GM21447 (cell line): ENCODE results near the gene DEFB114.
"Not testable (repeated sequence)": the region's sequence is repeated elsewhere in the genome, so short reads cannot be mapped to it uniquely, and the experiment has no call there.

Experiments used
- ATAC-seq: cut with Tn5 transposase; IDR thresholded peaks from one replicate; pipeline ENCODE4 v1.9.1; 2021; ENCODE audit not compliant: unreplicated experiment

The DEFB114 gene, protein sequence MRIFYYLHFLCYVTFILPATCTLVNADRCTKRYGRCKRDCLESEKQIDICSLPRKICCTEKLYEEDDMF

DNA sequence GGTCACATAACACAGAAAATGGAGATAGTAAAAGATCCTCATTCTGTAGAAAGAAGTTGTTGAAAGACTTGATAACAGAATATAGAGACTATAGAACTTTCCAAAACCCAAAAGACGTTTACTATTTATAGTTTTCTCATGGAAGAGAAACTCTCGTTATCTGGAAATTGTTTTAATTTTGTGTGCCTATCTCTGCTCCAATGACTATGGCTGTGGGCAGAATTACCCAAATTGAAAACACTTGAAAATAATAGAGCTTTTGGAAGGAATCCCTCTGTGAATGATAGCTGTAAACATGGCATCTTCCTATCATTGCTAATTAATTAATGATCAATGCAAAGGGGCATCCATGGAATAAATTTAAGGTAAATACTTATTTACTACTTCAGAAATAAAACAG, at the start of gene DEFB114:
Gene DEFB114, minus strand, starts transcription at position 101 of the 400 bp plus-strand sequence. Its CDS starts 59 bp downstream, at position 42.
- no peak for ATAC-seq

DNA sequence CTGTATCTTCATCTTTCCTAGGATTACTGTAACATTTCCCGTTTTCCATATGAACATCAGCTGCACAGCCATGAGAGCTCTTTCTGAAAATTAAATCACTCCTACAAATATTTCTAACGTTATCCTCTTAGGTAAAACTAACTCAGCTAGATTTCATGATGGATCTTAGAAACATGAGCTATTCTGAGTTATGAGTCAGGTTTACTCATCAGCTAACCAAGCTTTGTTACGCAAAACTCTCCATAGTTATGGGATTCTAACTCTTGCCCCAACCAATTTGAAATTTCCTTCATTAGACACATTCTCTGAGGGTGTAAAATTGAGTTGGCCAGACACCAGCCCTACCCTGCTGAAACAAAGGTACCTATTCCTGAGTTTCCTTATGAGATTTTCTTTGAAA, 43.9 kb upstream of the DEFB114 start:
- ATAC-seq = no peak

DNA sequence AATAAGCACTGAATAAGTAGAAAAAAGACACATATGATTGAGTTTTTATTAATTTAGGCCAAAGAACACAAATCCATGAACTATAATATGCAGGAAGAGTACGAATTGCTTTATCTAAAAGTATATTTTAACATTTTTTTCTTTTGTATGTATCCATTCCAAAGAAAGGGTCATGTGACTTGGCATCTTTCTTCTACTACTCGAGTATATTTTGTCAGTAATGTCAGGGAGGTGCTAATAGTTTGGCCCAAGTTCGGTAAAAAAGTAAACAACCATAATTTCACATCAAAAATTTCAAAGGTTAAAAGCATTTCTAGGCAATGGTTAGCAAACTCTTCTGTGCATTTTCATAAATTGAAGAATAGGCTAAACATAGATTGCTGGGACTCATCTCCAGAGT, 39.2 kb upstream of the DEFB114 start:
- no peak for ATAC-seq

DNA sequence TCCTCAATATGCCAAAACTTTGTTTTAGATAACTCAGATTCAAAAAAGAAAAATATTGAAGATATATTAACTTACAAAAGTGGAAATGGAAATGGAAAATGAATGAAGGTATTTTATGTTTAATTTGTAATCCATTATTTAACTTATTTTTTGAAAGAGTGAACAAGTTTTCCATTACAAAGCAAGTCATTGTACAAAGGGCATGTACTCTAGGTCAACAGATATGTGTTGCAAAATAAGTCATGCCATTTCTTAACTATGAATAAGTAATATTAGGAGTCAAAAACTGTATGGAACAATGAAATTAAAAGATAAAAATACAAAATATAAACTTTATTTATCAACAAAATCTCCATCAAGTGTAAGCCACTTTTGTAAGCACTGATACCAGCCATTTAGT, 31.3 kb upstream of the DEFB114 start:
- ATAC-seq = no peak

DNA sequence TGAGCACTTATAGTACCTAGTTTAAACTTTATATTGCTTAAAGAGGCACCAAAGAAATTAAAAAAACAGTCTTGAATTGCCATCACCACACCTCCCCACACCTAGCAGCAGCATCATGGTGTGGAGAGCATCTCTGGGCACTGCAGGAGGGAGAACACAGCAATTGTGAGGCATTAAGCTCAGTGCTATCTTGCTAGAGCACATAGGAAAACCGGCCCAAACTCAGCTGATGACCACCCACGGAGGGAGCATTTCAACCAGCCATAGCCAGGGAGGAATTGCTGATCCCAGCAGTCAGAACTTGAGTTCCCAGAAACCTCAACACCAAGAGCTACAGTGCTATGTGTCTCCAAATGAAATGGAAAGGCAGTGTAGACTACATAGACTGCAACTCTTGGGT, 24.9 kb upstream of the DEFB114 start:
- ATAC-seq = no peak

DNA sequence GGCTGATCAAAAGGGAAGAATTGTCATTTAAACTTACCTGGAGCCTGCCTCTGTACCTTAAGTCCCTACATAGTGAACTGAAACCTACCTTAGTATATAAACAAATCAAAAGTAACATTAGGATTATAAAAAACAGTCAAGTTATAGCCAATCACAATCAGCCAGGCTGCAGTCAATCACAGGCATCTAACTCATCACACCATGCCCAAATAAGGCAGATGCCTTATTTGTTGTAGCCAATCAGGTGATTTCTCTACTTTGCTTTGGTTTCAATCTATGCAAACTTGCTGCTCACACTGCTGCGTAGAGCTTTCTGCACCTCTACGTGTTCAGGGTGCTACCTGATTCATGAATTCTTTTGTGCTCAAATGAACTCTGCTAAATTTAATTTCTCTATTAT, 23.8 kb upstream of the DEFB114 start:
- no peak for ATAC-seq

DNA sequence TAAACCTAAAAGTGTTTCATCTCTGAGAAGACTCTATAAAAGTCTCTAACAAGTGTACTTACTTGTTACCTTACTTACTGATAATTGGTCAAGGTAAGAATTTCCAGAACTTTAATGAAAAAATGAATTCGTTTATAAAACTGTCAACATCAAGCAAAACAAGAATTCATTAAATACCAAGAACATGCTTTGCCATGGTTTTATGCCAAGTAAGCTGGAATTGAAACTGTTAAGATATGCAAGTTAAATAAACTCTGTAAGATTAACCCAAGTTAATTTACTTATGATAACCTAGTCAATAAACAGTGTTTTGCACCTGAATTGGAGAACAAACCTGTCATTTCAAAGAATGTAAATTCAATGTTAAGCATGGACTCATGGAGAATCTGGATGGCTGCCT, 22.6 kb upstream of the DEFB114 start:
- no peak for ATAC-seq

DNA sequence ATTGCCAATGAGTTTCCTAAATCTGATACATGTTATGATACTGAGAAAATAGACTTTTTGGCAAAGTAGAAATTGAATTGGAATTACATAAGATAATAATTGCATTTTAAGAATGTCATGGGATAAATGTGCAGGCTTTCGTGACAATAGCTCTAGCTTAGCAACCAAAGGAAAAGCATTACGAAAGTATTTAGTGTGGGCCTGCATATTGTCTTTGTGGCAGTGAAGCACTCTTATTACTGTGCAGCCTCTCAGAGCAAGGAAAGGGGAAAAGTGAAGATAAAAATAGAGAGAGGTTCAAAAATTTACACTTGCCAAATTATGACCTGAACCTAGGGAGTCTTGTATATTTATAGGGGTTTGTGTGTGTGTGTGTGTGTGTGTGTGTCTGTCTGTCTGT, 18.1 kb upstream of the DEFB114 start:
- ATAC-seq = no peak

DNA sequence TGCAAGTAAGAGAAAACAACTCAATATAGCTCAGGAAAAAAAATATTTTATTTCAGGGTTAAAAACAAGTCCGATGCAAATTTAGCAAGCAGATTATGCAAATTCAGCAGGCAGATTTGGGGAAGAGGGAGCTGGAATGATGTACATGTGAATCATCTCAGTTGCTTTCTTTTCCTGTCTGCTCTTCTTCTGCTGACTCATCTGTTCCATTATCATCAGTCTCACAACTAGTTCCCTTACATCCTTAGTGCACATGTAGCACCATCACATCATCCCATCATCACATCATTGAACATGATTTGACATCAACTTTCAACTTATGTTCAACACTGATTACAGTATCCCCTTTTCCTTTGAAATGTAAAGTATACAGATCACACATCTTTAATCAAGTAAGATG, 16.9 kb upstream of the DEFB114 start:
- peak; percentile 48 for ATAC-seq

DNA sequence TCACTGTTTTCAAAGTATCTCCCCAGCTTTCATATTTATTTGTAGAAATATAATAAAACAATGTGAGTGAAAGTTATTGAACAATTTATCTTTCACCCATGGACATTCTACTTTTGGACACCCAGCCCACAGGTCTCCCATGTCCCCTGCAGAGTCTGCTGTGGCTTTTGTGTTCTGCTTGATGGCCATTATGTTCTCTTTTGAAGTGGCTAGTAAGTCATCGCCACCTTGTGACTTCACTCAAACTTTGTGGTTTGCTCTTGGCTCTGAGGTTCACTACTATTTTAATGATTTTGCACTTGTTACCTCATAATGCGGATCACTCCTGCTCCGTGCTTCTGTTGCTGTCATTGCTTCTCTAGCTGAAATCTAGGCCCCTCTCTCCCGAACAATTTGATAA, 15.6 kb upstream of the DEFB114 start:
- no peak for ATAC-seq

DNA sequence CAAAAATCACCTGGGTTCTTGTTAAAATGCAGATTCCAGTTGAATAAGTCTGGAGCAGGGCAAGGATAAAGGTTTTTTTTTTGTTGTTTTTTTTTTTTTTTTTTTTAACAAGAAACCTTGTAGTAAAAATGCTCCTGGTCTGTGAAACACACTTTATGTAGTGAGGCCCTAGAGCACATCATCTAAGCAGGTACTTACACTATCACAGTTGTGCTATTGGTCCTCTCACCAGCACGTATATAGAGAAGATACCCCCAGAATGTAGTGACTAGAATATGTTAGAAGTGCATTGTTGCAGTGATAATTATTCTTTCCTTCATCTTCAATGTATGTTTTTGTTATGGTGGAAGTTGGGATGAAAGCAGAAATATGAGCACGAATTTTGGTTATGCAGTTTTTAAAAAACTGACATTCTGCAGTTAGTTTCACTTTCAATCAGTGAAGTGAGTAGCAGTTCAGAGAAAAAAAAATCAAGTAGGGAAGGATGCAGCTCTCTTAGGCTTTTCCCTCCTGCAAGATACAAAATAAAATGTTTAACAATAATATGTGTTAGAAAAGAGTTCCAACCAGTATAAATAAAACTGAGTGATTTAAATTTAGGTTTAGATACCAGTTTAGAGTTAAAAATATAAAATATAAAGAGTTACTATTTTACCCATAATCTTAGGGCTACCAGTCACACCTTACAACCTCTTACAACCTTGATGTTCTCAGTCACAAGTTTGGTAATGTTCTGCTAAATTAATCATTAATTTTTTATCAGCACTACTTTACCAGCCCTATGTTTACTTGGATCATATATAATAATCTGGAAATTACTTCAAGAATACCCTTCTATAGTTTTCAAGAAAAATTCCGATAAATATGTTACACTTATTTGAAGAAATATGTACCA, 14.6 kb upstream of the DEFB114 start:
- peak; percentile 54 for ATAC-seq

DNA sequence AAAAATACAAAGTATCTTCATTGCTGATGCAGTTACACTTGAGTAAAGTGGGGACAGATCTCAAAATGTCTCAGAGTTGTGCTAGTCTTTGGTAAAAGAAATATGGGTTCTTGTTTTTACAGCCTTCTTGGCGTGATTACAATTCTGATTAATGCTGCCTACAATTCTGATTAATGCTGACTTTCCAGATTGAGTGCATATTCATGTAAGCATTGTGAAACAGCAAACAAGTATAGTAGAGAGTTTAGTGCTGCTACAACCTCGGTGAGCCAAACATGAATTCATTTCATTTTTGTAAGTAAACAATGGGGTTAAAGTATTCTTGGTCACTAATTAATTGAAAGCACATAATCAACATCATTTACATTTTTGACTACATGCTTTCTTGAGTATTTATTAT, 5.6 kb upstream of the DEFB114 start, which contains the start of gene DEFB113:
Gene DEFB113, minus strand, starts transcription at position 21 of the 400 bp plus-strand sequence. Its CDS starts 0 bp downstream, at position 21.
- no peak for ATAC-seq

DNA sequence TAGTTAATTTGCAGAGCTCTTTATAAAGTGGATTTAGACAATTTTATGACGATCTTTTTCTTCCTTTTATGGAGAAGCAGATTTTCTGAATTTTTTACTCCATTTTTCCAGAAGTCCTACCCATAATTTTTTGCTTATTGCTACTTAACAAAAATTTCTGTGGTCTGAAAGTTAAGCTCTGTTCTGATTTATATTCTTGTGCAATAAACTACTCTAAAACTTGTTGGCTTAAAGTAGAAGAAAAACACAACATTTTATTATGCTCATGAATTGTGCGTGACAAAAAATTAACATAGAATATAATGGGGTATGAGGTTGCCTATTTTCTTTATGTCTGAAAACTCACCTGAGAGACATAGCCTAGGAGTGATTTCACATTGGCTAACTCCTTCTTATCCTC, 2.9 kb upstream of the DEFB114 start:
- ATAC-seq = no peak

DNA sequence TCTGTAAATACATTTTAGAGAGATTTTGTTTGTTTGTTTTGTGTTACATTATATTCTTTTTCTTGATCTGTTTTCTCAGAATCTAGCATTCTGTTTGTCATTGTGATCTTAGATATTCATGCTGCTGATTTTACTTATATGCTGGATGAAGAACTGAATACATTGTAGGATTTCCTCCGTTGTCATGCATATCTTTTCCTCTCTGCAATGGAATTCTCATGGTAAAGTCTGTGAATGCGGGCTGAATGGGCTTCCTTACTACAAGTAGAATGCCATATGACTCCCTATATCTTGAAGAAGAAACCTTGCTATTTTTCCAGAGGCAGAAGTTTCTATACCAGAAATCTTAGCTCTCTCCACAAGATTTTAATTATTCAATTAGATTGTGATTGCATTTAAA, 2.4 kb upstream of the DEFB114 start:
- ATAC-seq = no peak

DNA sequence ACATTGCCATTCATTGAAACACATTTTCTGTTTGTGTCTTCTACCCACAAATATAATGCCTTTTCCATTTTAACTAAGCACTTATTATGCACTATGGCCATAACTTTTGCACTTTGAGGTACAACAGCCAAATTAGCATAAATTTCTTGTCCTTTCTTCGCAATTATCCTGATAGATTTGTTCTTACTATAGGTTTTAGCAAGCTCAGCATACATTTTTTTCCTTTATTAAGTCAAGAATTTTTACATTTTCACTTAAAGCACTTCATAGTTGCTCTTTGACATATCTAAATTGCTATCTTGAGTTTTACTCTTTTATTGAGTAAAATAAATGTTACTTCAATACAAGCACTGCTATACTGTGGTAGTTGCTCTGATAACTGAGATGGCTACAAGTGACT, 5.8 kb downstream of the DEFB114 start:
- ATAC-seq = no peak

DNA sequence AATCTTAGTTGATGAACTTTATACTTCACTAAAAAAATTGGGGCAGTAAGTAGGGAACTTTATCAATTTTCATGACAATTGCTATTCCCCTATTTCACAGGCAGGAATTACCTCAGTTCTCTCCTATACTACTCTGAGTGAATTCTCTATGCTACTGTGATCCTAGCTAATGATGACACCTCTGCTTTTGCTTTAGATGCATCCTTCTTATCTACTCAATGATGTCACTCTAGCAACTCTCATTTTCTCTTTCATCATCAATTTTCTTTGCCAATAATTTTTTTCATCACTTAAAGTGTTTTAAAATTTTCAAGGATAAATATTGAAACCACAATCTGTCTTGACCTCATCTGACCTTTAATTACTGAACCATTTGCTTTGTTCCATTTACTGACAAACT, 8.1 kb downstream of the DEFB114 start:
- no peak for ATAC-seq

DNA sequence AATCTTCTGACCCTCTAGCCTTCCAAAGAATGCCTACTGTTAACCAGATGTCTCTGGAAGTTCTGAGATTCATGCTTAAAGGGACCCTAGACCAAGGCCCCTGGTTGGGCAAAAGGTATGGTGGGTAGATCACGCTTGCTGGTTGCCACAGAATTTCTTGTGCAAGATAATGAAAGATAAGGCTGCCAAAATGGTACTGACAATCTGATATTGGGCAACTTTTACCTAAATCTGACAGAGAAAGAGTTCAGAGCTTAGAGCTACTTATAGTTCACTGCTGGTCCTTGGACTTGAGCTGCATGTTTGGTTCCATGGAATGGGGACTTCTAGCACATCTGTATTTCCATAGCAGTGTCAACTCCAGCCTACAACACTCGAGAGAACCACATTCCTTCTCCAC, 12.0 kb downstream of the DEFB114 start:
- ATAC-seq = no peak

DNA sequence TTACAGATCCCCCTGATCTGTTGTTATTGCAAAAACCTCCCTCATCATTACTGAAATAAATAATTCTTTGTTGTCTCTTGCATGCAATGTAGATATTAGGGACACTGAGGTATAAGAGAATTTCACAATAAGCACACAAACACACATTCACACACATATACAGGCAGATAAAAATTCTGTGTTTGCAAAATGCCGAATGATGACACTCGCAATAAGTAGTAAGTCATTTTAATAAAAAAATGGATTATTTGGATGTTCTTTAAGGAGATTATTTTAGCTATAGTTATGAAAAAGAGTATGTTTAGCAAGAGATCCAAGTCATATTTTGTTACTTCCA, 13.6 kb downstream of the DEFB114 start:
- no peak for ATAC-seq

DNA sequence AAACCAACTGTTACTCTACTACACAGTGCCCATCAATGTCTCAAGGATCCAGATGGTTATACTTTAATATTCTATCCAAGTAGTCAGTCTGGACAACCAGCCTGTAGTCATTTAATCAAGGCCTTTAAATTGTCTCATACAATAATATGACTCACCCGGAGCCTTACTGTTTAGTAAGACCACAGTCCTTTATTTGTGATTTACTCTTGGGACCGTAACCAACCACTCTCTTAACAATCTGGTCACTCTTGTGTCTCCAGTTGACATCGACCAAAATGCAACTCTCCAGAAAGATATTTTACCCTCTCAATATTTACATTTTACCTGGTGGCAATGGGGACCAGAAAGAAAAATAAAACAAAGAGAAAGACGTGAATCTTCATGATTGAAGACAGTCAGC, 14.9 kb downstream of the DEFB114 start:
- ATAC-seq = no peak

DNA sequence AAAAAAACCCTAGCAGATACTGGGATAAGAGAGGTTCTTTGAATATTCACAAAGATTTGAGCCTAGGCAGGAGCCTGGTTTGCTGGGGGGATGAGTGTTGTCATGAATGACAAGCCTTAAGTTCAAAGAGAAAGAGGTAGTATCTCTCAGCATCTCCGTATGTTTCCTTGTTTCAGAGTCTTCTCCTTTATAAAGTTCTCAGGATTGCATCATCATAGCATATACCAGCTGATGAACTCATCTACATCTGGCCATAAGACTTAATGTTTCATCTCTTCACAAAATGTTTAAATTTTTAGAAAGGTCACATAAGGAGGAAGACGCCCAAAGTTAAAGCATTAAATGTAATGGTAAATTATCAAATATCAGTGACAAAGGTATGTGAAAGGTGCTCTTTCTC, 17.1 kb downstream of the DEFB114 start:
- no peak for ATAC-seq

DNA sequence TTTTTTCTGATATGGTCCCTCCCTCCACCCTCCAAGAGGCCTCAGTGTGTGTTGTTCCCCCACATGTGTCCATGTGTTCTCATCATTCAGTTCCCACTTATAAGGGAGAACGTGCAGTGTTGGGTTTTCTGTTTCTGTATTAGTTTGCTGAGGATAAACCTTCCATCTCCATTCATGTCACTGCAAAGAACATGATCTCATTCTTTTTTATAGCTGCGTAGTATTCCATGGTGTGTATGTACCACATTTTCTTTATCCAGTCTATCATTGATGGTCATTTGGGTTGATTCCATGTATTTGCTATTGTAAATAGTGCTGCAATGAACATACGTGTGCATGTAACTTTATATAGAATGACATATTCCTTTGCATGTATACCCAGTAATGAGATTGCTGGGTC, 19.9 kb downstream of the DEFB114 start:
- ATAC-seq = not testable (repeated sequence)

DNA sequence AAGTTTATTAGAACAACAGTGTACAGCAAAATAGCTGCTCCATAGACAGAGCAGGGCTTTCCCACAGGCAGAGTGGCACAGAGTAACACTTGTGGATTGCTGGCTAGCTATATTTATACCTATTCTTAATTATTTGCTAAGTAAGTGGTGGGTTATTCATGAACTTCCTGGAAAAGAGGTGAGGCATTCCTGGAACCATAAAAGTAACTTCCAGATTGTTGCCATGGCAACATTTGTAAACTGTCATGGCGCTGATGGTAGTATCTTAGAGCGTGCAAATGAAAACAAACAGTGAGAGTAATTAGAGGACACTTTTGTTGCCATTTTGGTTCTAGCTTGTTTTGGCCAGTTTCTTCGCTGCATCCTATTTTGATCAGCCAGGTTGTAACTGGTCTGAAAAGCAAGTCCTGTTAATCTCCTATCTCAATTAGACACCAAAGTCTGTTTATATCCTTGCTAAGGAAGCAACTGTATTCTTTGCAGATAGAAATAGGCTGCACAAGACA, 23.9 kb downstream of the DEFB114 start:
- no peak for ATAC-seq

DNA sequence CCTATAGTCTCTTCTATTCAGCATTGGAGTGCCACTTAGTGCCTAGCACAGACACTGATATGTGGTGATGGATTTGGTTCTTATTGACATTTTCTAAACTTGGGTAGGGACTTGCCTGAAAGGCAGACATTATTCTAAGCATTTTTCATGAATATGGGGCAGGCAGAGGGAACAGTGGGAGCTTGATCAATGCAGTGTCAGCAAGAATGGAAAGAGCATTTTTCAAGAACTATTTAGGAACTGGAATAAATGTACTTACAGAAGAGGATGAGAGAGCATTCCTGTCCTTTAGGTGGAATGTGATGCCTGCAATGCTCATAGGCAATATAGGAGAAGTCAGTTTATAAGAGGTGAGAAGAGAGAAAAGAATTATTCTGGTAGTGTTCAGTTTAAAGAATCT, 26.2 kb downstream of the DEFB114 start:
- no peak for ATAC-seq
